K562 (cell line): Measurements from ENCODE around the gene CACNA2D3. TPM values are rescaled to one million over a fixed set of nuclear protein-coding genes. Genes with fewer than 3 reads are reported as not detected.

Source experiments
- ATAC-seq: fragments of 200-7000 bp; cut with Tn5 transposase; 3 replicates; pipeline ENCODE4 v1.9.1; 2020; ENCODE audit warnings: moderate library complexity
- BruUV-seq: library from RNA; stranded (reverse); fragments of 400-500 nt; replicated peaks from 2 replicates; lab custom pipeline; 2021; lab: Mats Ljungman, UMichigan
- CTCF ChIA-PET: fragments of 300-600 bp; formaldehyde crosslinking; extraction: SDS; loops from one replicate; lab custom pipeline; 2021; ENCODE audit warnings: low intra/inter-chr PET ratio; lab: Yijun Ruan, JAX
- POLR2A ChIA-PET: fragments of 300-600, 350-650 bp; sonication (Branson Sonifier 250); formaldehyde crosslinking; extraction: SDS; loops from one replicate; lab custom pipeline; 2021; ENCODE audit warnings: antibody characterized with exemption, inconsistent platforms; lab: Yijun Ruan, JAX
- DNase-seq, 4 experiments: peaks; one replicate each; pipeline versions ENCODE4 v3.0.0 to v3.0.0-alpha.2; 2011 to 2018; ENCODE audit warnings: low spot score in 3 of 4, mixed read lengths in 3 of 4; ENCODE audit errors: extremely low read depth in 1 of 4
- FAIRE-seq: peaks from 2 replicates; lab custom pipeline; 2011; peaks lifted over from hg19 to GRCh38; lab: Jason Lieb, UNC
- H2AFZ ChIP-seq: 2 replicates; pipeline ENCODE4 v1.6.0; 2011; ENCODE audit warnings: low read depth, low read length, control low read depth, inconsistent platforms
- H3K27ac ChIP-seq: fragments of 200-600 bp; 3 replicates; pipeline ENCODE4 v1.8.0; 2011; ENCODE audit warnings: low read depth, mild to moderate bottlenecking, control low read depth, inconsistent platforms, low read length, moderate library complexity, mixed read lengths; ENCODE audit errors: extremely low read depth
- H3K27me3 ChIP-seq, 2 experiments: fragments of 300-600 bp in 1 of 2; 2 replicates in 1 of 2; 3 replicates in 1 of 2; pipeline versions ENCODE4 v1.6.0 to v1.8.0; 2011; ENCODE audit warnings: inconsistent platforms in 2 of 2, low read length in 2 of 2, mild to moderate bottlenecking in 1 of 2, mixed read lengths in 1 of 2, moderate library complexity in 1 of 2; ENCODE audit not compliant: control insufficient read depth in 2 of 2, insufficient read depth in 2 of 2
- H3K36me3 ChIP-seq: fragments of 300-600 bp; 3 replicates; pipeline ENCODE4 v1.8.0; 2011; ENCODE audit warnings: mild to moderate bottlenecking, low read length, inconsistent platforms; ENCODE audit not compliant: control insufficient read depth, insufficient read depth
- H3K4me1 ChIP-seq, 2 experiments: fragments of 200-600 bp in 1 of 2; replicated peaks in 1 of 2; 2 replicates in 1 of 2; 3 replicates in 1 of 2; pipeline versions ENCODE4 v1.5.1 to v1.8.0; 2011; ENCODE audit warnings: inconsistent platforms in 2 of 2, low read length in 2 of 2, mild to moderate bottlenecking in 1 of 2, mixed read lengths in 1 of 2, moderate library complexity in 1 of 2; ENCODE audit not compliant: control insufficient read depth in 2 of 2, insufficient read depth in 2 of 2
- H3K4me2 ChIP-seq: 2 replicates; pipeline ENCODE4 v1.6.1; 2011; ENCODE audit warnings: low read length, control low read depth, inconsistent platforms, mixed read lengths; ENCODE audit not compliant: insufficient read depth
- H3K4me3 ChIP-seq: fragments of 200-600 bp; sonication (generic), shearing (Covaris generic); 2 replicates; pipeline ENCODE4 v1.5.1; 2016; ENCODE audit warnings: control low read depth, inconsistent platforms
- H3K79me2 ChIP-seq: fragments of 200-600 bp; 3 replicates; pipeline ENCODE4 v1.8.0; 2011; ENCODE audit warnings: low read length, inconsistent platforms; ENCODE audit not compliant: control insufficient read depth, insufficient read depth
- H3K9ac ChIP-seq, 2 experiments: 2 replicates each; pipeline versions ENCODE4 v1.6.0 to v1.6.1; 2011; ENCODE audit warnings: low read depth in 2 of 2, low read length in 2 of 2, control low read depth in 1 of 2, inconsistent platforms in 1 of 2, mild to moderate bottlenecking in 1 of 2, mixed read lengths in 1 of 2; ENCODE audit not compliant: insufficient read depth in 1 of 2
- H3K9me1 ChIP-seq: one replicate; pipeline ENCODE4 v1.6.0; 2011; ENCODE audit warnings: inconsistent platforms, mild to moderate bottlenecking, low read length, moderate library complexity; ENCODE audit not compliant: control insufficient read depth, insufficient read depth
- H3K9me3 ChIP-seq: replicated peaks from 2 replicates; pipeline ENCODE4 v1.5.1; 2011; ENCODE audit warnings: low read depth, low read length, inconsistent platforms; ENCODE audit not compliant: control insufficient read depth, insufficient read depth
- H4K20me1 ChIP-seq: replicated peaks from 2 replicates; pipeline ENCODE4 v1.6.1; 2011; ENCODE audit warnings: low read length, inconsistent platforms, mixed read lengths; ENCODE audit not compliant: control insufficient read depth, insufficient read depth
- BACH1 ChIP-seq: fragments of 200-800 bp; sonication (Bioruptor generic); IDR thresholded peaks from 2 replicates; pipeline ENCODE4 v1.6.1; 2016; ENCODE audit warnings: missing genetic modification characterization, missing compliant biosample characterization
- BDP1 ChIP-seq: IDR thresholded peaks from 3 replicates; pipeline ENCODE4 v1.6.1; 2011; ENCODE audit not compliant: insufficient read length, insufficient read depth
- DIDO1 ChIP-seq: fragments of 450-650 bp; IDR thresholded peaks from 2 replicates; pipeline ENCODE4 v1.6.1; 2016; ENCODE audit warnings: low read depth, missing biosample characterization, missing genetic modification characterization
- FOSL1 ChIP-seq: fragments of 200-800 bp; sonication (Bioruptor generic); conservative IDR thresholded peaks from 2 replicates; pipeline ENCODE4 v1.6.1; 2016; ENCODE audit warnings: missing genetic modification characterization, missing compliant biosample characterization
- FOXA1 ChIP-seq: fragments of 450-650 bp; IDR thresholded peaks from 2 replicates; pipeline ENCODE4 v1.6.1; 2016; ENCODE audit warnings: mild to moderate bottlenecking, borderline replicate concordance
- FOXM1 ChIP-seq, 2 experiments: fragments of 450-650 bp in 1 of 2; sonication (generic) in 1 of 2; formaldehyde crosslinking in 1 of 2; IDR thresholded peaks; 2 replicates each; pipeline versions ENCODE4 v1.6.1 to v1.9.0; 2017 to 2022; ENCODE audit warnings: low read depth in 2 of 2, mild to moderate bottlenecking in 2 of 2, missing genetic modification reagents in 1 of 2, moderate library complexity in 1 of 2
- GTF2A2 ChIP-seq: IDR thresholded peaks from 2 replicates; pipeline ENCODE4 v1.6.1; 2016; ENCODE audit warnings: mild to moderate bottlenecking, missing genetic modification characterization, missing compliant biosample characterization
- HMGN3 ChIP-seq: IDR thresholded peaks from 2 replicates; pipeline ENCODE4 v1.6.1; 2011; ENCODE audit warnings: borderline replicate concordance, low read depth, mild to moderate bottlenecking, mixed read lengths, low read length; ENCODE audit not compliant: insufficient read length; ENCODE audit errors: extremely low read depth
- HNRNPH1 ChIP-seq: fragments of 200-400 bp; formaldehyde crosslinking; optimal IDR thresholded peaks from 2 replicates; pipeline ENCODE3; 2017; ENCODE audit warnings: low read depth, mild to moderate bottlenecking, low read length, moderate library complexity
- KAT7 ChIP-seq: sonication (generic); formaldehyde crosslinking; IDR thresholded peaks from 2 replicates; pipeline ENCODE4 v1.8.0; 2022; ENCODE audit warnings: missing genetic modification reagents, mild to moderate bottlenecking, borderline replicate concordance
- KAT8 ChIP-seq: fragments of 450-650 bp; IDR thresholded peaks from 2 replicates; pipeline ENCODE4 v1.6.1; 2016; ENCODE audit warnings: low read depth, mild to moderate bottlenecking
- MCM5 ChIP-seq: fragments of 450-650 bp; IDR thresholded peaks from 2 replicates; pipeline ENCODE4 v1.6.1; 2016; ENCODE audit warnings: low read depth
- MNT ChIP-seq, 2 experiments: fragments of 450-650 bp; conservative IDR thresholded peaks; 2 replicates each; pipeline ENCODE4 v1.6.1; 2017; ENCODE audit warnings: mild to moderate bottlenecking in 2 of 2, moderate library complexity in 2 of 2
- TARDBP ChIP-seq: fragments of 450-650 bp; IDR thresholded peaks from 2 replicates; pipeline ENCODE4 v1.6.1; 2016
- ZC3H4 ChIP-seq: sonication (generic); formaldehyde crosslinking; IDR thresholded peaks from 2 replicates; pipeline ENCODE4 v1.9.0; 2021; ENCODE audit warnings: missing genetic modification reagents, borderline replicate concordance
- ZC3H8 ChIP-seq: fragments of 450-650 bp; IDR thresholded peaks from 2 replicates; pipeline ENCODE4 v1.6.1; 2017
- ZKSCAN1 ChIP-seq: fragments of 150-350 bp; IDR thresholded peaks from 2 replicates; pipeline ENCODE4 v1.6.1; 2016; ENCODE audit warnings: low read depth, low read length
- ZNF121 ChIP-seq: sonication (generic); formaldehyde crosslinking; conservative IDR thresholded peaks from 2 replicates; pipeline ENCODE4 v1.8.0; 2022; ENCODE audit warnings: missing genetic modification reagents
- ZNF146 ChIP-seq: IDR thresholded peaks from one replicate; pipeline ENCODE4 v1.6.1; 2018; ENCODE audit warnings: missing compliant biosample characterization; ENCODE audit not compliant: unreplicated experiment
- ZNF668 ChIP-seq: fragments of 250-450 bp; sonication (Bioruptor Pico); IDR thresholded peaks from 2 replicates; pipeline ENCODE4 v1.8.0; 2022; ENCODE audit warnings: mild to moderate bottlenecking, inconsistent platforms
- WGBS: fragments of 100-300 bp; shearing (Covaris generic); methylation state at CpG from one replicate; pipeline ENCODE4 v1.1.6; 2016; ENCODE audit warnings: low coverage, mixed read lengths; ENCODE audit not compliant: insufficient coverage; ENCODE audit errors: missing lambda C conversion rate; 5-methylcytosine and 5-hydroxymethylcytosine counted together
- in situ Hi-C: fragments of 300-500 bp; cut with MboI; formaldehyde crosslinking; loops from 4 replicates; pipeline ENCODE4 v1.15.0; 2018; ENCODE audit warnings: inconsistent platforms, mixed read lengths
- intact Hi-C: fragments of 100-400 bp; cut with micrococcal nuclease; formaldehyde crosslinking; loops from 2 replicates; pipeline ENCODE4 v1.14.2; 2022
- polyA plus RNA-seq, 8 experiments: library from polyadenylated mRNA; depleted of rRNA in 4 of 8; stranded (reverse) in 5 of 8; unstranded in 3 of 8; fragments of >200 nt; fragmentation: Nextera tagmentation in 2 of 8; fragmentation: Illumina TruSeq in 1 of 8; extraction: Ambion mirVana in 2 of 8; extraction: Trizol in 1 of 8; gene quantifications; 2 replicates each; pipeline versions ENCODE4 v1.2.1 to v1.2.3, GENCODE V29; 2011 to 2014; ENCODE audit warnings: inconsistent platforms in 1 of 8, missing spikeins in 1 of 8
- total RNA-seq, 7 experiments: library from RNA; depleted of rRNA in 6 of 7; stranded (reverse); fragments of >200 nt in 6 of 7; fragmentation: Illumina TruSeq in 2 of 7; extraction: Trizol in 2 of 7; gene quantifications; 2 replicates each; pipeline versions ENCODE4 v1.2.1 to v1.2.3, GENCODE V29; 2011 to 2021; ENCODE audit warnings: low replicate concordance in 1 of 7

CACNA2D3 gene
- total and polyA plus RNA-seq, 9 of the 15 experiments (the other 6 are each of a cell fraction or from before 2014, with no cell fraction given), result 0.01 TPM; not detected in 8

GRCh38 chr3:54790051-54790450 lies 667.7 kb downstream of the CACNA2D3 start (continued):
- no peak for TF ChIP-seq GTF2A2 (tag)
- no peak for TF ChIP-seq FOXM1 (IDR thresholded peaks at IDR 0.05; ENCODE audit: low read depth)
- TF ChIP-seq FOXM1 (CRISPR knock-in tag; IDR thresholded peaks at IDR 0.05; ENCODE audit: low read depth), result no peak
- no peak for TF ChIP-seq ZNF121 (CRISPR knock-in tag)
- TF ChIP-seq MCM5, result no peak
- TF ChIP-seq BDP1, result no peak
- no peak for TF ChIP-seq MNT (conservative IDR thresholded peaks at IDR 0.05)
- TF ChIP-seq ZNF668, result no peak
- no peak for TF ChIP-seq ZNF146
- TF ChIP-seq KAT7, result no peak

GRCh38 chr3:54791501-54792156 lies 669.3 kb downstream of the CACNA2D3 start:
- Histone ChIP-seq H3K4me2 (no peak overlapping the region), H3K9me3 (no peaks in the 10 kb centered on the region), H3K4me1 (no peaks in the 10 kb centered on the region), H3K36me3 (no peaks in the 10 kb centered on the region), H3K27me3 (no peaks in the 10 kb centered on the region), H3K27ac (no peak overlapping the region), H3K79me2 (no peaks in the 10 kb centered on the region), H2AFZ (no peak overlapping the region), H4K20me1 (no peaks in the 10 kb centered on the region), H3K9me1 (no peaks in the 10 kb centered on the region), H3K4me3 (no peak overlapping the region), H3K9ac (no peak overlapping the region)
- no peak for TF ChIP-seq FOXA1
- no peak for TF ChIP-seq KAT8
- TF ChIP-seq DIDO1 (tag), result no peak
- no peak for TF ChIP-seq ZKSCAN1
- no peak for TF ChIP-seq HNRNPH1
- TF ChIP-seq FOSL1 (tag), result no peak
- no peak for TF ChIP-seq BACH1 (tag)
- TF ChIP-seq ZC3H4 (CRISPR knock-in tag), result no peak
- TF ChIP-seq TARDBP, result no peak
- TF ChIP-seq HMGN3, result no peak
- TF ChIP-seq ZC3H8, result no peak
- 0% methylated on average over 2 of the region's 2 CpGs for WGBS
- ChIA-PET CTCF (no interaction called here), POLR2A (no interaction called here)
- no peak for FAIRE-seq
- ATAC-seq, result no peak
- DNase-seq, result no peak
- no TSS peak for BruUV-seq
- intact Hi-C loops (no loop called here), in situ Hi-C loops (no loop called here)
